GM19455 (cell line): ENCODE data around the gene CCBE1.
"Not testable (repeated sequence)": the region's sequence is repeated elsewhere in the genome, so short reads cannot be mapped to it uniquely, and the experiment has no call there.

Experiments
- ATAC-seq: cut with Tn5 transposase; IDR thresholded peaks from one replicate; pipeline ENCODE4 v1.9.1; 2021; ENCODE audit not compliant: unreplicated experiment

The CCBE1 gene

DNA sequence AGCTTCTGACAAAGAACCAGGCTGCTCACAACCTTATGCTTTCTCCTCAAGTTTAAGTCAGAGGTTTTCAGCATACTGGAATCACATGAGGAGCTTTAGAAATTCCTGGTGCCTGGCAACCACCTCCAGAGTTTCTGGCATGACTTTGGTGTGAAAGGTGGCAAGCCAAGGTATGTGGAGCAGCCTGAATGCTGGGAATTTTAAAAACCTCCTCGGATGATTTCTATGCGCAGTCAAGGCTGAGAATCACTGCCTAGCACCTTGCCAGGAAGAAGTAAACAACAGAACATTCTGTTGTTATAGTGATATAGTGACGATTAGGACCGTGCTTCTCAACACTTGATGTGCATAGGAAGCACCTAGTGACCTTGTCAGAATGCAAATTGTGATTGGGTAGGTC lies 11.7 kb downstream of the CCBE1 start:
- ATAC-seq: no peak

DNA sequence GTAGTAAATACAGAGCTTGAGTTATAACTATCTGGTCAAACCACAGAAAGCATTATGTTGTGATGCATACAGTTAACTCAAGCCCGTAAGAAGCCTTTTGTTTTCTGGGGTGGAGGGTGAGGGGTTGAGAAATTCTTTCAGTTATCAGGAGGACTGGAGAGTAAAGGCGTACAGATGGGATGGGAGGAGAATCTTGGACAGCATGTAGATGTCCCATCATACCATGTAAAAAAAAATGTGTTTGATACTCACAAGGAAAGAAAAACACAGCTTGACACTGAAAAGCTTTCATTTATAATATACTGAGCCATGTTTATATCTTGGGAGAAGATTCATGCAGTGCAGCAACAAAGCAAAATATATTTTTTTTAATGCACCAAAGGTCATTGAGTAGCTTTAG lies 12.4 kb downstream of the CCBE1 start:
- no peak for ATAC-seq

GRCh38 chr18:59681521-59682004 lies 15.7 kb downstream of the CCBE1 start:
- ATAC-seq: no peak

DNA sequence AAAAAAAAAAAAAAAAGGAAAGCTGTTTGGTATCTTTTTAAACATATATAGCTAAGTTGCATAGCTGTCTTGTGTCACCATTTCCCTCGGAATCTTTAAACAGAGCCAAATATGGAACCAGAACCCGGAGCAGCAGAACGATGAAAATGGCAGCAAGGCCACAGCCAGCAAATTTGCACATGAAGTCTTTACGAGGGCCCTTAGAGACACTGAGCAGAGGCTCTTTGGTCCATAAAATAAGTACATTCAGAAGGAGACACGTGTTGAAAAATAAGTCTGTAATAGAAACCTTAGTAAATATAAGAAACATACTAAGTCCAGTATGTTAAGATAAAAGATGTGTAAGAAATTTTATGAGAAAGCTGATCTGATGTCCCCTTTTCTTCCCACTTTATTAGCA lies 16.2 kb downstream of the CCBE1 start:
- no peak for ATAC-seq

DNA sequence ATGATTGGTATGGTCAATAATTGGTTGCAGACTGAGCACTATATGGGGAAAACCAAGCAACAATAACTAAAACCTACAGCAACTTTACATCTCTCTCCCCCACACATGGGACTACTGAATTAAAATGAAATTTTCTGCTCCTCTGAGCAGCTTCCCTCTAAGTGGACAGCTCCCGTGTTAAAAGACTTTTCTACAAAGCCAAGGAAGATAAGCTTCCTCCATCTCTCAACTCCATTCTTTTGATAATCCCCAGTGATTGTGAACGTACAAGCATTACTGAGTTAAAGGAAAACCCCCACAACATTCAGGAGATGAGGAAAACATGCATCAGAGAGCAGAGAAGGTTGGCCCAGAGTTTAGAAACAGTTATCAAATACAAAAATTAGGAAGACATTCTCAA lies 21.9 kb downstream of the CCBE1 start:
- no peak for ATAC-seq

DNA sequence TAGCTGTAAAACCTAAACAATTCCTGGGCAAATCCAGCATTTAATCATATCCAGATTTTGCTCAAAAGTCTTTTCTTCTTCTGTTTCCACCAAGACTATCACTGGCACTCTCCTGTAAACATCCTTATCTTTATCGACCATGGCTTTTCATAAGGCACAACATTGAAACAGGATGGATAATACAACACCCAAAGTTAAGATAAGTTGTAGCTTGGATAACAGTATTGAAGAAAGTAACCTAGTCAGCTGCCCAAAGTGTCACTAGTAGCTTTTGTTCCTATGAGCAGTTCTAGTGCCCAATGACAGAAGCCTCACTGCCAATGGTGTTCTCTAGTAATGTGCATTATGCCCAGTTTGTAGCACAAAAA lies 22.3 kb downstream of the CCBE1 start:
- ATAC-seq: no peak

- ATAC-seq: no peak
Observed at GRCh38 chr18:59674186-59674902, 22.9 kb downstream of the CCBE1 start.

- ATAC-seq: no peak
Observed at GRCh38 chr18:59672235-59672711, 24.9 kb downstream of the CCBE1 start.

DNA sequence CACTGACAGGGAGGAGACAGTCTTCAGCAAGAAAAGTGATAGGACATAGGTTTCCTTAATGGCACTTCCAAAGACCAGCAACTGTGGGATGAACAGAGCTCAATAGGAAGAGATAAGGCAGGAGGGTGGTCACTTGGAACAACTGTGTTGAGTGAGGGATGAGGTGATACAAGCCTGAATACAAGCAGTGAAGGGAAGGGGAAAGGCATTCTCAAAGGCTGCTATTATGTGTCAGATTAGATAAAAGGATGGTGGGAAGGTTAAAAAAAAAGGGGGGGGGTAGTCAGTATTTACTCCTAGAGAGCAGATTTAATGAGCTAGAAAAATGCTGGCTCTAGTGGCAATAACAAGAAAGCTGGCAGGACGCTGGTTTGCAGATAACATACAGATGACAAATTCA lies 25.7 kb downstream of the CCBE1 start:
- no peak for ATAC-seq

GRCh38 chr18:59669872-59670657 lies 27.2 kb downstream of the CCBE1 start:
- ATAC-seq: no peak

GRCh38 chr18:59667488-59667887 lies 29.7 kb downstream of the CCBE1 start:
- no peak for ATAC-seq

GRCh38 chr18:59666007-59666402 lies 31.2 kb downstream of the CCBE1 start:
- ATAC-seq: not testable (repeated sequence)

DNA sequence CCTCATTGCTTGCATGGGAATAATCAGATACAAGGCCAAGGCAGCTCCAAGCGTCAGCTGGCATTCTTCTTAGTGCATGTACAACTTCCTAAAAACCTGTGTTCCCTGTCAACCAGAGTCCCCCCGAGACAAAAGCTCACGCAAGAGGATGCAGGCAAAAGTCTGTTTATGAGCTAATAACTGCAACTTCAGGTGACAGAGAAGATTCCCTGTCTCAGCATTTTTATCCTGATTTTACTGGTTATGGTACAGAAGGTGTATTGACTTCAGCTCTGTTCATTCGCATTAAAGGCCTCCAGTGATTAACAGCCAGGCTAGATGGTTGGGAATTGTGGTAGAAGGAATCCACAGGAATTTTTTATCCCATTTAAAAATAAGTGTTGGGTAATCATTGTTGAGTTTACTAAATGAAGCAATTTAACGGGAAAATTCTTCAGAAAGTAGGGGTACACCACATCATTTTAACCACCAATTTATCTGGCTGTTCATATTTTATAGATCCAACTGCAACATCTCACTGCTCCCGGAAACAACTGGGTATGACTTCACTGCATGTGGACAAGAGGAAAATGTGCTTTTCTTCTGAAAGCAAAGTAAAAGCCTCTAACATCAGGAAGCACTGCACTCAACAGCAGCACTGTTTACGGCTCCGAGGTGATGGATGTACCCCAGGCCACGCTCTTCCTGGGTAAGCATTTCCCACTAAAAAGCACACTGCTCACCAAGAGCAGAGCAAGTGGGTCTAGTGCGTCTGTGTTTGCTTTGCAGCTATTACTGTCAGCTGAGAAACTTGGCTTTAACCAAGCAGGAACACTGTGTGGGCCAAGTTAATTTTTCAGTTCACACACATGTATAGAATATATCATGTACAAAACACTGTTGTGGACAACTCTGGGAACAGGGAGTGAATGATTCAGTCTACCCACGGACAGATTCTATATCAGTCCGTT lies 31.9 kb downstream of the CCBE1 start:
- ATAC-seq: no peak

- no peak for ATAC-seq
Observed at GRCh38 chr18:59664329-59664728, 32.9 kb downstream of the CCBE1 start.

DNA sequence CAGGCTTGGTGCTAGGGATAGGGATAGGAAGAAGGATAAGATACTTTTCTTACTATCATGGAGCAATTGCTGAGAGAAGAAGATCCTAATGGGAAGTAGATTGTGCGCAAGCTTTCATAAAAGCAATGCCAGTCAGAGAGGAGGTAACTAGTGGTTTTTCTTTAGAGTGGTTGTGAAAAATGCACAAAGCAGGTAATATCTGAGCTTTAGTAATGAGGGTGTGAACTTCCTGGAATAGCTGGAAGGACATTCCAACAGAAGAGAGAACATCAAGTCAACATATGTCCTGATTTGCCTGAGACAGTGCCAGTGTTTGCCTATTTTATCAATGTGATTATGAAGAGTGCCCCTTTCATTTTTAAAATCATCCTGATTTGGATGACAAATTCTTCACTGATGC lies 34.1 kb downstream of the CCBE1 start:
- ATAC-seq: no peak

GRCh38 chr18:59661891-59662701 lies 35.1 kb downstream of the CCBE1 start:
- ATAC-seq: no peak

- no peak for ATAC-seq
Observed at GRCh38 chr18:59660786-59661743, 36.2 kb downstream of the CCBE1 start.

DNA sequence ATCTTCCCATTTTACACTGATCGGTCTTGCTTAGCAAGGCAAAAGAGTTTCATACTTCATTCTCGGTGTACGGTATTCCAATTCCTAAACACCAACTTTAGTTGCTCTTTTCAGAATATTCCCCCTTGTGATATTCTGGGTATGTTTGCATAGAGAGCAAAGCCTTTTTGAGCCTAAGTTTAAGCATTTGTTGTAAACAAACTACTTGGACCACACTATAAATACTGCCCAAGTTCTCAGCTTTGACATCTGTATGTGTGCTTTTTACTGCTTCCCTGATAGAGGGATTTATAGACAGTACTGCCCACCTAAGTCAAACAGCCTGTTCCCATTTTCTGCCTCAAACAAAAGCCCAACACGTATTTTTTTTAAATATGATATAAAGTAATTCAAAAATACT lies 36.9 kb downstream of the CCBE1 start:
- ATAC-seq: no peak

GRCh38 chr18:59659508-59660170 lies 37.6 kb downstream of the CCBE1 start:
- no peak for ATAC-seq
